HepG2 (cell line): Measurements from ENCODE around the gene NRL. TPM values are rescaled to one million over a fixed set of nuclear protein-coding genes. Genes with fewer than 3 reads are reported as not detected.

Source experiments
- BORCS8-MEF2B ChIP-seq: sonication (generic); formaldehyde crosslinking; IDR thresholded peaks from 2 replicates; pipeline ENCODE4 v1.8.0; 2022; ENCODE audit warnings: mild to moderate bottlenecking, missing genetic modification reagents
- DBP ChIP-seq: sonication (generic); formaldehyde crosslinking; IDR thresholded peaks from 2 replicates; pipeline ENCODE4 v1.4.0; 2020; ENCODE audit warnings: missing genetic modification reagents; ENCODE audit errors: not compliant biosample characterization
- HNF1A ChIP-seq, 2 experiments: sonication (generic) in 1 of 2; formaldehyde crosslinking in 1 of 2; IDR thresholded peaks; 2 replicates each; pipeline versions ENCODE4 v1.4.0 to v1.6.1; 2016 to 2020; ENCODE audit warnings: borderline replicate concordance in 1 of 2, low read depth in 1 of 2, mild to moderate bottlenecking in 1 of 2, missing genetic modification reagents in 1 of 2
- MED13 ChIP-seq: sonication (generic); formaldehyde crosslinking; IDR thresholded peaks from 2 replicates; pipeline ENCODE4 v1.5.0; 2020; ENCODE audit warnings: missing genetic modification reagents
- NFIB ChIP-seq: sonication (generic); formaldehyde crosslinking; IDR thresholded peaks from 2 replicates; pipeline ENCODE4 v1.9.0; 2021; ENCODE audit warnings: missing genetic modification reagents, mild to moderate bottlenecking, borderline replicate concordance
- NFKB2 ChIP-seq: sonication (generic); formaldehyde crosslinking; IDR thresholded peaks from 2 replicates; pipeline ENCODE4 v1.4.0; 2020; ENCODE audit warnings: missing genetic modification reagents, borderline replicate concordance
- SP1 ChIP-seq, 2 experiments: fragments of 450-650 bp in 1 of 2; sonication (generic) in 1 of 2; formaldehyde crosslinking in 1 of 2; IDR thresholded peaks; 2 replicates each; pipeline versions ENCODE4 v1.4.0 to v1.6.1; 2016 to 2020; ENCODE audit warnings: missing genetic modification reagents in 1 of 2
- THAP11 ChIP-seq: IDR thresholded peaks from 2 replicates; pipeline ENCODE4 v1.6.1; 2016; ENCODE audit warnings: missing biosample characterization, missing genetic modification reagents
- ZBTB38 ChIP-seq: sonication (generic); formaldehyde crosslinking; IDR thresholded peaks from 2 replicates; pipeline ENCODE4 v1.5.1; 2020; ENCODE audit warnings: mild to moderate bottlenecking, missing genetic modification reagents
- ZNF275 ChIP-seq: sonication (generic); formaldehyde crosslinking; IDR thresholded peaks from 2 replicates; pipeline ENCODE4 v1.8.0; 2022; ENCODE audit warnings: missing genetic modification reagents, mild to moderate bottlenecking, inconsistent platforms, borderline replicate concordance
- ZNF567 ChIP-seq: sonication (generic); formaldehyde crosslinking; IDR thresholded peaks from 2 replicates; pipeline ENCODE4 v1.8.1; 2023; ENCODE audit warnings: mild to moderate bottlenecking, missing genetic modification reagents, borderline replicate concordance
- ZNF670 ChIP-seq: sonication (generic); formaldehyde crosslinking; IDR thresholded peaks from 2 replicates; pipeline ENCODE4 v1.8.0; 2022; ENCODE audit warnings: mild to moderate bottlenecking, missing genetic modification reagents, borderline replicate concordance
- ZNF768 ChIP-seq: sonication (generic); formaldehyde crosslinking; IDR thresholded peaks from 2 replicates; pipeline ENCODE4 v1.4.0; 2020; ENCODE audit warnings: missing genetic modification reagents
- ZNF788 ChIP-seq: sonication (generic); formaldehyde crosslinking; IDR thresholded peaks from 2 replicates; pipeline ENCODE4 v1.5.0; 2020; ENCODE audit warnings: mild to moderate bottlenecking, missing genetic modification reagents, borderline replicate concordance
- polyA plus RNA-seq, 8 experiments: library from polyadenylated mRNA; depleted of rRNA in 3 of 8; stranded (reverse) in 7 of 8; unstranded in 1 of 8; fragments of >200 nt; fragmentation: Illumina TruSeq in 4 of 8; extraction: Trizol in 4 of 8; gene quantifications; 2 replicates each; pipeline versions ENCODE4 v1.2.1 to v1.2.3, GENCODE V29; 2011 to 2016; ENCODE audit warnings: low read depth in 4 of 8, missing spikeins in 1 of 8, mixed read lengths in 1 of 8; ENCODE audit not compliant: insufficient read depth in 1 of 8
- total RNA-seq, 5 experiments: library from RNA; depleted of rRNA; stranded (reverse); fragments of >200 nt; fragmentation: Illumina TruSeq; extraction: Trizol; gene quantifications; 2 replicates each; pipeline ENCODE4 v1.2.3, GENCODE V29; 2016; ENCODE audit warnings: low read depth in 1 of 5
- TF ChIP-seq, protein P1 (sequence below): sonication (generic); formaldehyde crosslinking; IDR thresholded peaks from 2 replicates; pipeline ENCODE4 v1.5.0; 2020; ENCODE audit warnings: missing genetic modification reagents
- TF ChIP-seq, protein P2 (sequence below): sonication (generic); formaldehyde crosslinking; conservative IDR thresholded peaks from 2 replicates; pipeline ENCODE4 v1.5.0; 2020; ENCODE audit warnings: missing genetic modification reagents
- TF ChIP-seq, protein P3 (sequence below): sonication (generic); formaldehyde crosslinking; IDR thresholded peaks from 2 replicates; pipeline ENCODE4 v1.4.0; 2020; ENCODE audit warnings: missing genetic modification reagents

The NRL gene
- total and polyA plus RNA-seq, 2 of the 13 experiments (the other 11 are each of a cell fraction or from before 2014, with no cell fraction given): 2.5 to 4.7 TPM

- TF ChIP-seq DBP (no peak), BORCS8-MEF2B (CRISPR knock-in tag) (0 out of 2 replicates have a peak, but pooled peaks have one; percentile 1), NFIB (CRISPR knock-in tag) (0 out of 2 replicates have a peak, but pooled peaks have one; percentile 32), THAP11 (CRISPR knock-in tag) (no peak), MED13 (CRISPR knock-in tag) (0 out of 2 replicates have a peak, but pooled peaks have one; percentile 40), ZBTB38 (CRISPR knock-in tag) (peak; percentile 96), HNF1A (IDR thresholded peaks at IDR 0.05; ENCODE audit: low read depth) (no peak), HNF1A (CRISPR knock-in tag; IDR thresholded peaks at IDR 0.05; ENCODE audit: borderline replicate concordance) (no peak), ZNF768 (CRISPR knock-in tag) (peak; percentile 71; the same call in 1 of the 2 replicates), ZNF670 (CRISPR knock-in tag) (no peak), ZNF275 (CRISPR knock-in tag) (no peak), SP1 (IDR thresholded peaks at IDR 0.05) (no peak), SP1 (CRISPR knock-in tag; IDR thresholded peaks at IDR 0.05) (no peak), NFKB2 (CRISPR knock-in tag) (peak; percentile 67; the same call in 1 of the 2 replicates), ZNF567 (0 out of 2 replicates have a peak, but pooled peaks have one; percentile 48), ZNF788 (CRISPR knock-in tag) (peak; percentile 45; the same call in 1 of the 2 replicates)
- TF ChIP-seq, protein P1, sequence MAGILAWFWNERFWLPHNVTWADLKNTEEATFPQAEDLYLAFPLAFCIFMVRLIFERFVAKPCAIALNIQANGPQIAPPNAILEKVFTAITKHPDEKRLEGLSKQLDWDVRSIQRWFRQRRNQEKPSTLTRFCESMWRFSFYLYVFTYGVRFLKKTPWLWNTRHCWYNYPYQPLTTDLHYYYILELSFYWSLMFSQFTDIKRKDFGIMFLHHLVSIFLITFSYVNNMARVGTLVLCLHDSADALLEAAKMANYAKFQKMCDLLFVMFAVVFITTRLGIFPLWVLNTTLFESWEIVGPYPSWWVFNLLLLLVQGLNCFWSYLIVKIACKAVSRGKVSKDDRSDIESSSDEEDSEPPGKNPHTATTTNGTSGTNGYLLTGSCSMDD: 0 out of 2 replicates have a peak, but pooled peaks have one; percentile 60
- TF ChIP-seq, protein P2, sequence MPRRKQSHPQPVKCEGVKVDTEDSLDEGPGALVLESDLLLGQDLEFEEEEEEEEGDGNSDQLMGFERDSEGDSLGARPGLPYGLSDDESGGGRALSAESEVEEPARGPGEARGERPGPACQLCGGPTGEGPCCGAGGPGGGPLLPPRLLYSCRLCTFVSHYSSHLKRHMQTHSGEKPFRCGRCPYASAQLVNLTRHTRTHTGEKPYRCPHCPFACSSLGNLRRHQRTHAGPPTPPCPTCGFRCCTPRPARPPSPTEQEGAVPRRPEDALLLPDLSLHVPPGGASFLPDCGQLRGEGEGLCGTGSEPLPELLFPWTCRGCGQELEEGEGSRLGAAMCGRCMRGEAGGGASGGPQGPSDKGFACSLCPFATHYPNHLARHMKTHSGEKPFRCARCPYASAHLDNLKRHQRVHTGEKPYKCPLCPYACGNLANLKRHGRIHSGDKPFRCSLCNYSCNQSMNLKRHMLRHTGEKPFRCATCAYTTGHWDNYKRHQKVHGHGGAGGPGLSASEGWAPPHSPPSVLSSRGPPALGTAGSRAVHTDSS: 0 out of 2 replicates have a peak, but pooled peaks have one; percentile 53
- TF ChIP-seq, protein P3, sequence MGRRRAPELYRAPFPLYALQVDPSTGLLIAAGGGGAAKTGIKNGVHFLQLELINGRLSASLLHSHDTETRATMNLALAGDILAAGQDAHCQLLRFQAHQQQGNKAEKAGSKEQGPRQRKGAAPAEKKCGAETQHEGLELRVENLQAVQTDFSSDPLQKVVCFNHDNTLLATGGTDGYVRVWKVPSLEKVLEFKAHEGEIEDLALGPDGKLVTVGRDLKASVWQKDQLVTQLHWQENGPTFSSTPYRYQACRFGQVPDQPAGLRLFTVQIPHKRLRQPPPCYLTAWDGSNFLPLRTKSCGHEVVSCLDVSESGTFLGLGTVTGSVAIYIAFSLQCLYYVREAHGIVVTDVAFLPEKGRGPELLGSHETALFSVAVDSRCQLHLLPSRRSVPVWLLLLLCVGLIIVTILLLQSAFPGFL: 0 out of 2 replicates have a peak, but pooled peaks have one; percentile 87
Observed at GRCh38 chr14:24132061-24132685, 17.4 kb upstream of the NRL start (continued).
